Mammary epithelial cell (primary cell): ENCODE results near the gene GALR3.

ENCODE experiments used
- EZH2 ChIP-seq: IDR thresholded peaks from 2 replicates; pipeline ENCODE4 v1.6.1; 2012; ENCODE audit warnings: low read length, inconsistent platforms, borderline replicate concordance
- TF ChIP-seq, protein P1 (sequence below), 2 donors: IDR thresholded peaks in 1 of 2; conservative IDR thresholded peaks in 1 of 2; 2 replicates each; pipeline ENCODE4 v1.5.1; 2011 to 2012; ENCODE audit warnings: inconsistent platforms in 2 of 2, low read length in 2 of 2, mild to moderate bottlenecking in 2 of 2, control low read depth in 1 of 2, low read depth in 1 of 2; ENCODE audit not compliant: insufficient read depth in 1 of 2; ENCODE audit errors: extremely low read depth in 1 of 2

GRCh38 chr22:37782340-37783168 is 40.6 kb upstream of the GALR3 start:
- TF ChIP-seq, protein P1, sequence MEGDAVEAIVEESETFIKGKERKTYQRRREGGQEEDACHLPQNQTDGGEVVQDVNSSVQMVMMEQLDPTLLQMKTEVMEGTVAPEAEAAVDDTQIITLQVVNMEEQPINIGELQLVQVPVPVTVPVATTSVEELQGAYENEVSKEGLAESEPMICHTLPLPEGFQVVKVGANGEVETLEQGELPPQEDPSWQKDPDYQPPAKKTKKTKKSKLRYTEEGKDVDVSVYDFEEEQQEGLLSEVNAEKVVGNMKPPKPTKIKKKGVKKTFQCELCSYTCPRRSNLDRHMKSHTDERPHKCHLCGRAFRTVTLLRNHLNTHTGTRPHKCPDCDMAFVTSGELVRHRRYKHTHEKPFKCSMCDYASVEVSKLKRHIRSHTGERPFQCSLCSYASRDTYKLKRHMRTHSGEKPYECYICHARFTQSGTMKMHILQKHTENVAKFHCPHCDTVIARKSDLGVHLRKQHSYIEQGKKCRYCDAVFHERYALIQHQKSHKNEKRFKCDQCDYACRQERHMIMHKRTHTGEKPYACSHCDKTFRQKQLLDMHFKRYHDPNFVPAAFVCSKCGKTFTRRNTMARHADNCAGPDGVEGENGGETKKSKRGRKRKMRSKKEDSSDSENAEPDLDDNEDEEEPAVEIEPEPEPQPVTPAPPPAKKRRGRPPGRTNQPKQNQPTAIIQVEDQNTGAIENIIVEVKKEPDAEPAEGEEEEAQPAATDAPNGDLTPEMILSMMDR (conservative IDR thresholded peaks at IDR 0.05 in 1 of 2, IDR thresholded peaks at IDR 0.05 in 1 of 2; ENCODE audit: extremely low read depth in 1 of 2, insufficient read depth in 1 of 2, low read depth in 1 of 2, low read length in 2 of 2) = no peak
- no peak for TF ChIP-seq EZH2
